ENCODE data around the gene GJC1. TPM values are rescaled to one million over a fixed set of nuclear protein-coding genes. Genes with fewer than 3 reads are reported as not detected.

Gene GJC1
- total RNA-seq, 1 donor from 2014 or later, result 76.9 TPM

- H3K4me1 ChIP-seq, result peaks cover 16% of the 10 kb centered on the region
- no peaks in the 10 kb centered on the region for H4K20me1 ChIP-seq (ENCODE audit: low read depth)
- peak overlapping the region; percentile 55 for H3K4me3 Mint-ChIP-seq
- no peak overlapping the region for H2AFZ ChIP-seq (replicated peaks)
- H3K4me1 Mint-ChIP-seq, result peaks cover 16% of the 10 kb centered on the region
- no peak overlapping the region for H3K4me2 ChIP-seq
- peaks cover 20% of the 10 kb centered on the region for H3K27me3 ChIP-seq
- H3K79me2 ChIP-seq (ENCODE audit: low read depth), result no peaks in the 10 kb centered on the region
- H3K9me3 ChIP-seq (ENCODE audit: low read depth), result no peaks in the 10 kb centered on the region
- no peak for DNase-seq (ENCODE audit: low spot score)
- H3K9ac ChIP-seq, result no peak overlapping the region
- H3K36me3 ChIP-seq, result no peaks in the 10 kb centered on the region
- H3K36me3 Mint-ChIP-seq, result no peaks in the 10 kb centered on the region
- peaks cover 7% of the 10 kb centered on the region for H3K27me3 Mint-ChIP-seq (ENCODE audit: insufficient read depth, low read depth)
- H3K27ac ChIP-seq, result no peak overlapping the region
- H3F3A ChIP-seq (ENCODE audit: low read depth), result peaks cover 14% of the 10 kb centered on the region
- no peak overlapping the region for H3K27ac Mint-ChIP-seq
- H3K4me3 ChIP-seq, result no peak overlapping the region
- H3K9me3 Mint-ChIP-seq, result peaks cover 3% of the 10 kb centered on the region
- TF ChIP-seq EZH2 (IDR thresholded peaks at IDR 0.05), result no peak
- TF ChIP-seq, protein P1, sequence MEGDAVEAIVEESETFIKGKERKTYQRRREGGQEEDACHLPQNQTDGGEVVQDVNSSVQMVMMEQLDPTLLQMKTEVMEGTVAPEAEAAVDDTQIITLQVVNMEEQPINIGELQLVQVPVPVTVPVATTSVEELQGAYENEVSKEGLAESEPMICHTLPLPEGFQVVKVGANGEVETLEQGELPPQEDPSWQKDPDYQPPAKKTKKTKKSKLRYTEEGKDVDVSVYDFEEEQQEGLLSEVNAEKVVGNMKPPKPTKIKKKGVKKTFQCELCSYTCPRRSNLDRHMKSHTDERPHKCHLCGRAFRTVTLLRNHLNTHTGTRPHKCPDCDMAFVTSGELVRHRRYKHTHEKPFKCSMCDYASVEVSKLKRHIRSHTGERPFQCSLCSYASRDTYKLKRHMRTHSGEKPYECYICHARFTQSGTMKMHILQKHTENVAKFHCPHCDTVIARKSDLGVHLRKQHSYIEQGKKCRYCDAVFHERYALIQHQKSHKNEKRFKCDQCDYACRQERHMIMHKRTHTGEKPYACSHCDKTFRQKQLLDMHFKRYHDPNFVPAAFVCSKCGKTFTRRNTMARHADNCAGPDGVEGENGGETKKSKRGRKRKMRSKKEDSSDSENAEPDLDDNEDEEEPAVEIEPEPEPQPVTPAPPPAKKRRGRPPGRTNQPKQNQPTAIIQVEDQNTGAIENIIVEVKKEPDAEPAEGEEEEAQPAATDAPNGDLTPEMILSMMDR (IDR thresholded peaks at IDR 0.05), result no peak
- TF ChIP-seq EZH2phosphoT487 (IDR thresholded peaks at IDR 0.05), result no peak
Observed at GRCh38 chr17:44777394-44778348, 52.4 kb downstream of the GJC1 start.

- Histone ChIP-seq H3K9ac (no peak overlapping the region), H3K4me1 (peaks cover 7% of the 10 kb centered on the region), H3K79me2 (ENCODE audit: low read depth) (no peaks in the 10 kb centered on the region), H3K36me3 (no peaks in the 10 kb centered on the region), H3F3A (ENCODE audit: low read depth) (peaks cover 5% of the 10 kb centered on the region), H4K20me1 (ENCODE audit: low read depth) (no peaks in the 10 kb centered on the region), H3K4me2 (no peak overlapping the region), H3K27me3 (peaks cover 20% of the 10 kb centered on the region), H2AFZ (replicated peaks) (no peak overlapping the region), H3K4me3 (no peak overlapping the region), H3K9me3 (ENCODE audit: low read depth) (no peaks in the 10 kb centered on the region), H3K27ac (no peak overlapping the region)
- Mint-ChIP-seq H3K27me3 (ENCODE audit: insufficient read depth, low read depth) (peaks cover 7% of the 10 kb centered on the region), H3K4me3 (peak overlapping the region; percentile 20), H3K36me3 (no peaks in the 10 kb centered on the region), H3K27ac (no peak overlapping the region), H3K4me1 (peaks cover 7% of the 10 kb centered on the region), H3K9me3 (peaks cover 3% of the 10 kb centered on the region)
- no peak for TF ChIP-seq EZH2 (IDR thresholded peaks at IDR 0.05)
- TF ChIP-seq EZH2phosphoT487 (IDR thresholded peaks at IDR 0.05), result no peak
- TF ChIP-seq, protein P1 (IDR thresholded peaks at IDR 0.05), result no peak
- DNase-seq (ENCODE audit: low spot score), result no peak
Observed at GRCh38 chr17:44776628-44777393, 53.3 kb downstream of the GJC1 start.

- Mint-ChIP-seq H3K4me3 (peak overlapping the region; percentile 86), H3K36me3 (no peaks in the 10 kb centered on the region), H3K4me1 (peaks cover 6% of the 10 kb centered on the region), H3K27me3 (ENCODE audit: insufficient read depth, low read depth) (peaks cover 7% of the 10 kb centered on the region), H3K9me3 (peaks cover 3% of the 10 kb centered on the region), H3K27ac (no peak overlapping the region)
- H3K4me1 ChIP-seq, result no peaks in the 10 kb centered on the region
- H3K4me2 ChIP-seq, result peak overlapping the region; percentile 83
- H3K9me3 ChIP-seq (ENCODE audit: low read depth), result no peaks in the 10 kb centered on the region
- no peaks in the 10 kb centered on the region for H3K79me2 ChIP-seq (ENCODE audit: low read depth)
- H3K36me3 ChIP-seq, result no peaks in the 10 kb centered on the region
- peaks cover 20% of the 10 kb centered on the region for H3K27me3 ChIP-seq
- H3K9ac ChIP-seq, result peak overlapping the region; percentile 6
- no peaks in the 10 kb centered on the region for H4K20me1 ChIP-seq (ENCODE audit: low read depth)
- no peak for DNase-seq (ENCODE audit: low spot score)
- peak overlapping the region; percentile 58 for H3K4me3 ChIP-seq
- TF ChIP-seq EZH2 (IDR thresholded peaks at IDR 0.05) (no peak), EZH2phosphoT487 (IDR thresholded peaks at IDR 0.05) (no peak)
- TF ChIP-seq, protein P1 (IDR thresholded peaks at IDR 0.05), result no peak
- no peak overlapping the region for H3K27ac ChIP-seq
- H3F3A ChIP-seq (ENCODE audit: low read depth), result peaks cover 4% of the 10 kb centered on the region
- peak overlapping the region; percentile 39 for H2AFZ ChIP-seq (replicated peaks)
Observed at GRCh38 chr17:44775838-44776621, 54.1 kb downstream of the GJC1 start.

All from neural progenitor cell (in vitro differentiated cells).